ENCODE data around the gene HSPA6.

Gene HSPA6

GRCh38 chr1:161491472-161491871 is 32.9 kb upstream of the HSPA6 start:
- TF ChIP-seq MAX (IDR thresholded peaks at IDR 0.05) (no peak), FOXM1 (IDR thresholded peaks at IDR 0.05; ENCODE audit: borderline replicate concordance, low read depth) (no peak), RAD21 (IDR thresholded peaks at IDR 0.05; ENCODE audit: low read depth) (no peak), USF1 (IDR thresholded peaks at IDR 0.05) (no peak), TEAD4 (IDR thresholded peaks at IDR 0.05) (no peak), CEBPB (IDR thresholded peaks at IDR 0.05) (no peak), YY1 (IDR thresholded peaks at IDR 0.05; ENCODE audit: low read depth) (no peak), CREB1 (IDR thresholded peaks at IDR 0.05; ENCODE audit: low read depth) (no peak), EGR1 (IDR thresholded peaks at IDR 0.05) (no peak), REST (IDR thresholded peaks at IDR 0.05; ENCODE audit: low read depth) (no peak), NFIC (IDR thresholded peaks at IDR 0.05) (no peak), TAF1 (IDR thresholded peaks at IDR 0.05; ENCODE audit: low read depth) (no peak)

- TF ChIP-seq TAF1 (IDR thresholded peaks at IDR 0.05; ENCODE audit: low read depth) (no peak), NFIC (IDR thresholded peaks at IDR 0.05) (no peak), FOXM1 (IDR thresholded peaks at IDR 0.05; ENCODE audit: borderline replicate concordance, low read depth) (no peak), REST (IDR thresholded peaks at IDR 0.05; ENCODE audit: low read depth) (no peak), ZBTB7A (IDR thresholded peaks at IDR 0.05; ENCODE audit: low read depth) (no peak), CREB1 (IDR thresholded peaks at IDR 0.05; ENCODE audit: low read depth) (no peak), TEAD4 (IDR thresholded peaks at IDR 0.05) (no peak), MAX (IDR thresholded peaks at IDR 0.05) (no peak), USF1 (IDR thresholded peaks at IDR 0.05) (no peak), EP300 (IDR thresholded peaks at IDR 0.05; ENCODE audit: borderline replicate concordance) (no peak), EGR1 (IDR thresholded peaks at IDR 0.05) (no peak), TCF12 (IDR thresholded peaks at IDR 0.05; ENCODE audit: low read depth) (no peak), RAD21 (IDR thresholded peaks at IDR 0.05; ENCODE audit: low read depth) (no peak), CEBPB (IDR thresholded peaks at IDR 0.05) (no peak), YY1 (IDR thresholded peaks at IDR 0.05; ENCODE audit: low read depth) (no peak)
Measured at GRCh38 chr1:161492827-161493226, 31.5 kb upstream of the HSPA6 start.

GRCh38 chr1:161494091-161494735 is 30.1 kb upstream of the HSPA6 start:
- no peak for TF ChIP-seq YY1 (IDR thresholded peaks at IDR 0.05; ENCODE audit: low read depth)
- no peak for TF ChIP-seq REST (IDR thresholded peaks at IDR 0.05; ENCODE audit: low read depth)

- TF ChIP-seq REST (IDR thresholded peaks at IDR 0.05; ENCODE audit: low read depth) (no peak), CEBPB (IDR thresholded peaks at IDR 0.05) (no peak)
Measured at GRCh38 chr1:161495490-161495889, 28.9 kb upstream of the HSPA6 start.
